AG04450 (cell line): Measurements from ENCODE around the gene HOXB7. TPM values are rescaled to one million over a fixed set of nuclear protein-coding genes. Genes with fewer than 3 reads are reported as not detected.

Experiments
- CTCF ChIA-PET: fragments of 300-600, 350-600 bp; formaldehyde crosslinking; extraction: SDS; loops from one replicate; lab custom pipeline; 2022; ENCODE audit warnings: antibody characterized with exemption, inconsistent platforms; lab: Charles Lee
- POLR2A ChIA-PET: fragments of 350-600 bp; formaldehyde crosslinking; extraction: SDS; loops from one replicate; lab custom pipeline; 2021; ENCODE audit warnings: antibody characterized with exemption, inconsistent platforms; lab: Yijun Ruan, JAX
- DNase-seq: peaks from one replicate; pipeline ENCODE4 v3.0.0-alpha.2; 2011; ENCODE audit warnings: low read depth, low spot score
- H3K27ac ChIP-seq: one replicate; pipeline ENCODE4 v1.5.1; 2012; ENCODE audit warnings: low read depth, low read length, control low read depth
- H3K27me3 ChIP-seq: one replicate; pipeline ENCODE4 v1.6.0; 2012; ENCODE audit warnings: low read length; ENCODE audit not compliant: control insufficient read depth, insufficient read depth
- H3K4me3 ChIP-seq: 2 replicates; pipeline ENCODE4 v1.5.1; 2011; ENCODE audit warnings: mild to moderate bottlenecking, low read depth, low read length, control low read depth
- H3K9me3 ChIP-seq: 2 replicates; pipeline ENCODE4 v1.5.1; 2012; ENCODE audit warnings: low read length; ENCODE audit not compliant: control insufficient read depth, insufficient read depth
- CTCF ChIP-seq: IDR thresholded peaks from 2 replicates; pipeline ENCODE4 v1.5.1; 2011; ENCODE audit warnings: low read depth, low read length, control low read depth, inconsistent platforms
- polyA plus RNA-seq: library from polyadenylated mRNA; depleted of rRNA; stranded (reverse); fragments of >200 nt; gene quantifications from 2 replicates; pipeline ENCODE4 v1.2.3, GENCODE V29; 2011

HOXB7 gene
- polyA plus RNA-seq, 1 experiment, result 11.3 TPM

- peak overlapping the region; percentile 94 for H3K27ac ChIP-seq
- TF ChIP-seq CTCF, result no peak
- H3K9me3 ChIP-seq, result no peaks in the 10 kb centered on the region
- H3K4me3 ChIP-seq, result peak overlapping the region; percentile 90
- ChIA-PET POLR2A (interaction anchor here (0.8 to 4.5 kb wide), 6 partner anchors 8 to 24 kb away, joined by 3 to 40 read pairs (median 6); partner anchors contain the start of gene HOXB4), CTCF (interaction anchor here (1.0 to 1.1 kb wide), 3 partner anchors 11 to 78 kb away, joined by 3 to 5 read pairs (median 3); no protein-coding TSS in a partner anchor)
- no peak for DNase-seq
- H3K27me3 ChIP-seq, result no peaks in the 10 kb centered on the region
Measured at GRCh38 chr17:48570325-48571023, 40.3 kb downstream of the HOXB7 start.

GRCh38 chr17:48569674-48570324 is 41.0 kb downstream of the HOXB7 start:
- DNase-seq, result no peak

GRCh38 chr17:48569240-48569582 is 41.6 kb downstream of the HOXB7 start:
- ChIA-PET POLR2A (interaction anchor here (0.9 to 4.5 kb wide), 4 partner anchors 9 to 20 kb away, joined by 3 to 40 read pairs (median 8); partner anchors contain the start of gene HOXB4), CTCF (interaction anchor here (1.1 to 3.3 kb wide), 3 partner anchors 9 to 217 kb away, joined by 3 to 13 read pairs (median 3); no protein-coding TSS in a partner anchor)
- Histone ChIP-seq H3K4me3 (peak overlapping the region; percentile 90), H3K9me3 (no peaks in the 10 kb centered on the region), H3K27ac (peak overlapping the region; percentile 61), H3K27me3 (no peaks in the 10 kb centered on the region)
- DNase-seq, result no peak
- TF ChIP-seq CTCF, result no peak

More at GRCh38 chr17:48569674-48570324, 41.0 kb downstream of the HOXB7 start:
- CTCF ChIA-PET, result interaction anchor here (1.0 to 3.3 kb wide), 4 partner anchors 10 to 218 kb away, joined by 3 to 13 read pairs (median 4); no protein-coding TSS in a partner anchor
- H3K9me3 ChIP-seq, result no peaks in the 10 kb centered on the region
- TF ChIP-seq CTCF, result peak; percentile 42
- POLR2A ChIA-PET, result interaction anchor here (0.8 to 4.5 kb wide), 7 partner anchors 8 to 24 kb away, joined by 3 to 40 read pairs (median 6); partner anchors contain the start of gene HOXB4
- H3K27ac ChIP-seq, result peak overlapping the region; percentile 94
- H3K4me3 ChIP-seq, result peak overlapping the region; percentile 90
- H3K27me3 ChIP-seq, result no peaks in the 10 kb centered on the region

- POLR2A ChIA-PET, result interaction anchor here (0.8 to 4.5 kb wide), 6 partner anchors 8 to 19 kb away, joined by 3 to 40 read pairs (median 5); partner anchors contain the start of gene HOXB4
- no peak for DNase-seq
- H3K27me3 ChIP-seq, result no peaks in the 10 kb centered on the region
- no peak for TF ChIP-seq CTCF
- H3K27ac ChIP-seq, result peak overlapping the region; percentile 61
- CTCF ChIA-PET, result interaction anchor here (1.3 to 3.3 kb wide), 5 partner anchors 16 to 233 kb away, joined by 3 to 13 read pairs (median 5); partner anchors contain the start of gene HOXB5
- H3K4me3 ChIP-seq, result peak overlapping the region; percentile 90
- no peaks in the 10 kb centered on the region for H3K9me3 ChIP-seq
Measured at GRCh38 chr17:48568499-48569239, 42.1 kb downstream of the HOXB7 start.
